Neuronal stem cell (in vitro differentiated cells): Measurements from ENCODE around the gene INAFM1.
A peak's percentile ranks its signal among the peaks of the same experiment; 100 is the strongest.

Experiments
- DNase-seq: peaks from one replicate; pipeline ENCODE4 v3.0.0-alpha.2; 2013; ENCODE audit warnings: low spot score
- H2AFZ ChIP-seq: one replicate; pipeline ENCODE4 v1.6.1; 2013; ENCODE audit warnings: mild to moderate bottlenecking, low read length, inconsistent platforms
- H2AK5ac ChIP-seq: 2 replicates; pipeline ENCODE4 v1.6.1; 2013; ENCODE audit warnings: low read depth, mild to moderate bottlenecking, inconsistent platforms, low read length, moderate library complexity, mixed read lengths
- H2BK120ac ChIP-seq: 2 replicates; pipeline ENCODE4 v1.6.1; 2013; ENCODE audit warnings: low read depth, mild to moderate bottlenecking, inconsistent platforms, low read length, moderate library complexity, mixed read lengths
- H2BK12ac ChIP-seq: one replicate; pipeline ENCODE4 v1.6.1; 2013; ENCODE audit warnings: low read length, inconsistent platforms
- H2BK15ac ChIP-seq: 2 replicates; pipeline ENCODE4 v1.6.1; 2013; ENCODE audit warnings: mild to moderate bottlenecking, low read length, inconsistent platforms, mixed read lengths
- H2BK5ac ChIP-seq: one replicate; pipeline ENCODE4 v1.6.1; 2013; ENCODE audit warnings: inconsistent platforms, mild to moderate bottlenecking, low read length, moderate library complexity
- H3K14ac ChIP-seq: one replicate; pipeline ENCODE4 v1.6.1; 2013; ENCODE audit warnings: low read length, inconsistent platforms
- H3K18ac ChIP-seq: 2 replicates; pipeline ENCODE4 v1.6.1; 2013; ENCODE audit warnings: low read length, inconsistent platforms
- H3K23ac ChIP-seq: 2 replicates; pipeline ENCODE4 v1.6.1; 2013; ENCODE audit warnings: low read depth, mild to moderate bottlenecking, mixed read lengths, low read length, inconsistent platforms; ENCODE audit not compliant: poor library complexity
- H3K27ac ChIP-seq: replicated peaks from 3 replicates; pipeline ENCODE4 v1.5.1; 2013; ENCODE audit warnings: low read length, inconsistent platforms
- H3K27me3 ChIP-seq, 3 experiments: 2 replicates each; pipeline ENCODE4 v1.6.1; 2013; ENCODE audit warnings: low read length in 3 of 3, mild to moderate bottlenecking in 2 of 3, inconsistent platforms in 1 of 3, low read depth in 1 of 3, mixed read lengths in 1 of 3, moderate library complexity in 1 of 3; ENCODE audit not compliant: control insufficient read depth in 3 of 3, insufficient read depth in 3 of 3
- H3K36me3 ChIP-seq, 2 donors: replicated peaks in 1 of 2; 2 replicates each; pipeline ENCODE4 v1.6.1; 2013; ENCODE audit warnings: low read length in 2 of 2; ENCODE audit not compliant: control insufficient read depth in 2 of 2, insufficient read depth in 2 of 2
- H3K4ac ChIP-seq: 2 replicates; pipeline ENCODE4 v1.6.1; 2013; ENCODE audit warnings: inconsistent platforms, mild to moderate bottlenecking, low read length, moderate library complexity
- H3K4me1 ChIP-seq, 2 donors: 1 replicate in 1 of 2; 2 replicates in 1 of 2; pipeline ENCODE4 v1.6.1; 2013; ENCODE audit warnings: low read length in 2 of 2, low read depth in 1 of 2; ENCODE audit not compliant: control insufficient read depth in 2 of 2, insufficient read depth in 1 of 2
- H3K4me2 ChIP-seq: one replicate; pipeline ENCODE4 v1.6.1; 2013; ENCODE audit warnings: mild to moderate bottlenecking, low read length, inconsistent platforms; ENCODE audit not compliant: insufficient read depth, poor library complexity, severe bottlenecking
- H3K4me3 ChIP-seq, 2 donors: 2 replicates each; pipeline ENCODE4 v1.5.1; 2013; ENCODE audit warnings: low read length in 2 of 2, mild to moderate bottlenecking in 2 of 2, inconsistent platforms in 1 of 2, moderate library complexity in 1 of 2
- H3K79me1 ChIP-seq: one replicate; pipeline ENCODE4 v1.6.1; 2013; ENCODE audit warnings: low read depth, mild to moderate bottlenecking, inconsistent platforms, low read length, moderate library complexity
- H3K9ac ChIP-seq: one replicate; pipeline ENCODE4 v1.6.1; 2013; ENCODE audit warnings: mild to moderate bottlenecking, low read depth, low read length, inconsistent platforms; ENCODE audit not compliant: poor library complexity
- H3K9me3 ChIP-seq, 2 donors: replicated peaks in 1 of 2; 2 replicates each; pipeline versions ENCODE3 to v1.6.1; 2013; ENCODE audit warnings: low read length in 2 of 2, mild to moderate bottlenecking in 2 of 2, inconsistent platforms in 1 of 2, low read depth in 1 of 2, mixed read lengths in 1 of 2, moderate library complexity in 1 of 2; ENCODE audit not compliant: control insufficient read depth in 2 of 2, insufficient read depth in 1 of 2
- H4K8ac ChIP-seq: one replicate; pipeline ENCODE4 v1.6.1; 2013; ENCODE audit warnings: low read depth, mild to moderate bottlenecking, inconsistent platforms, low read length, moderate library complexity
- H4K91ac ChIP-seq: one replicate; pipeline ENCODE4 v1.6.1; 2013; ENCODE audit warnings: low read length, low read depth, mild to moderate bottlenecking, inconsistent platforms; ENCODE audit not compliant: poor library complexity
- WGBS, 2 donors: extraction: QIAGEN DNeasy Blood & Tissue Kit; methylation state at CpG; one replicate each; pipeline ENCODE4 v1.1.7; 2013; ENCODE audit warnings: missing lambda C conversion rate in 2 of 2, mixed read lengths in 1 of 2; ENCODE audit not compliant: insufficient read length in 2 of 2, insufficient replicate concordance in 1 of 2; ENCODE audit errors: extremely low coverage in 2 of 2; 5-methylcytosine and 5-hydroxymethylcytosine counted together

INAFM1 gene

GRCh38 chr19:47303966-47304365, 29.3 kb downstream of the INAFM1 start:
- no peak overlapping the region for H2AK5ac ChIP-seq
- H3K23ac ChIP-seq = no peak overlapping the region
- H3K9me3 ChIP-seq = no peaks in the 10 kb centered on the region
- no peak overlapping the region for H3K4me3 ChIP-seq
- H4K91ac ChIP-seq = no peak overlapping the region
- no peak overlapping the region for H4K8ac ChIP-seq
- no peak overlapping the region for H3K18ac ChIP-seq
- no peaks in the 10 kb centered on the region for H3K4me1 ChIP-seq
- H2BK5ac ChIP-seq = no peak overlapping the region
- no peak overlapping the region for H3K14ac ChIP-seq
- H3K36me3 ChIP-seq = no peaks in the 10 kb centered on the region
- no peak overlapping the region for H3K4me2 ChIP-seq
- no peak overlapping the region for H2BK15ac ChIP-seq
- H3K27me3 ChIP-seq = no peaks in the 10 kb centered on the region
- no peak overlapping the region for H2BK120ac ChIP-seq
- no peak overlapping the region for H3K27ac ChIP-seq
- H3K79me1 ChIP-seq = no peaks in the 10 kb centered on the region
- no peak for DNase-seq
- no peak overlapping the region for H2BK12ac ChIP-seq
- H2AFZ ChIP-seq = no peak overlapping the region
- no peak overlapping the region for H3K9ac ChIP-seq
- H3K4ac ChIP-seq = no peak overlapping the region
- no CpG with 5 or more reads among the region's 6 CpGs for WGBS, 2 donors

- Histone ChIP-seq H3K18ac (no peak overlapping the region), H3K9ac (no peak overlapping the region), H2BK12ac (no peak overlapping the region), H4K91ac (no peak overlapping the region), H3K27me3 (no peaks in the 10 kb centered on the region), H3K79me1 (no peaks in the 10 kb centered on the region), H3K4me2 (no peak overlapping the region), H3K36me3 (no peaks in the 10 kb centered on the region), H3K23ac (no peak overlapping the region), H2BK120ac (no peak overlapping the region), H2AFZ (no peak overlapping the region), H3K4ac (no peak overlapping the region), H2BK5ac (no peak overlapping the region), H2BK15ac (no peak overlapping the region), H2AK5ac (no peak overlapping the region), H4K8ac (no peak overlapping the region), H3K27ac (no peak overlapping the region), H3K4me1 (no peaks in the 10 kb centered on the region), H3K9me3 (no peaks in the 10 kb centered on the region), H3K14ac (no peak overlapping the region), H3K4me3 (no peak overlapping the region)
- no CpG with 5 or more reads among the region's 14 CpGs for WGBS, 2 donors
- peak; percentile 59 for DNase-seq
Observed at GRCh38 chr19:47305309-47305751, 30.6 kb downstream of the INAFM1 start.

DNA sequence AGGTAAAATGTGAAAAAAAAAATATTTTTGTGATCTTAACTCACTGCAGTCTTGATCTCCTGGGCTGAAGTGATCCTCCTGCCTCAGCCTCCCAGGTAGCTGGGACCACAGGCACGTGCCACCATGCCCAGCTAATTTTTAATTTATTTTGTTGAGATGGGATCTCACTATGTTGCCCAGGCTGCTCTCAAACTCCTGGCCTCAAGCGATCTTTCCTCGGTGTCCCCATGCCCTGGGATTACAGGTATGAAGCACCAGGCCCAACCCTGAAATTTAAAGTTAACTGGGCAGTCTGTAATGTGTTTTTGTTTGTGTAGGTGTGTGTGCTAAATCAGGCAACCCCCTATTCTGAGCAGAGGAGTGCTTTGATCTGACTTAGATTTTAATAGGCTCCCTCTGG, 31.6 kb downstream of the INAFM1 start:
- no peak overlapping the region for H4K8ac ChIP-seq
- no peak overlapping the region for H3K4me3 ChIP-seq
- H3K23ac ChIP-seq = no peak overlapping the region
- no peak overlapping the region for H2AFZ ChIP-seq
- no peaks in the 10 kb centered on the region for H3K4me1 ChIP-seq
- DNase-seq = no peak
- no peak overlapping the region for H4K91ac ChIP-seq
- no peak overlapping the region for H2AK5ac ChIP-seq
- no peak overlapping the region for H2BK15ac ChIP-seq
- no CpG with 5 or more reads among the region's 3 CpGs for WGBS, 2 donors
- no peak overlapping the region for H2BK5ac ChIP-seq
- no peaks in the 10 kb centered on the region for H3K9me3 ChIP-seq
- no peak overlapping the region for H3K4ac ChIP-seq
- no peak overlapping the region for H2BK12ac ChIP-seq
- H3K27me3 ChIP-seq = no peaks in the 10 kb centered on the region
- H3K4me2 ChIP-seq = no peak overlapping the region
- H3K79me1 ChIP-seq = no peaks in the 10 kb centered on the region
- no peak overlapping the region for H3K18ac ChIP-seq
- no peak overlapping the region for H3K27ac ChIP-seq
- no peak overlapping the region for H3K9ac ChIP-seq
- H2BK120ac ChIP-seq = no peak overlapping the region
- no peak overlapping the region for H3K14ac ChIP-seq
- no peaks in the 10 kb centered on the region for H3K36me3 ChIP-seq

- no peak overlapping the region for H3K4me2 ChIP-seq
- H3K27ac ChIP-seq = no peak overlapping the region
- H2BK120ac ChIP-seq = no peak overlapping the region
- H3K27me3 ChIP-seq = no peaks in the 10 kb centered on the region
- H2AFZ ChIP-seq = no peak overlapping the region
- H4K91ac ChIP-seq = no peak overlapping the region
- WGBS, 2 donors = no CpG with 5 or more reads among the region's 8 CpGs
- no peaks in the 10 kb centered on the region for H3K4me1 ChIP-seq
- H2BK5ac ChIP-seq = no peak overlapping the region
- no peak overlapping the region for H2AK5ac ChIP-seq
- no peak overlapping the region for H3K18ac ChIP-seq
- no peak overlapping the region for H3K9ac ChIP-seq
- no peak overlapping the region for H3K4ac ChIP-seq
- H2BK12ac ChIP-seq = no peak overlapping the region
- no peak for DNase-seq
- H2BK15ac ChIP-seq = no peak overlapping the region
- H3K4me3 ChIP-seq = no peak overlapping the region
- H3K79me1 ChIP-seq = no peaks in the 10 kb centered on the region
- H3K9me3 ChIP-seq = no peaks in the 10 kb centered on the region
- H3K14ac ChIP-seq = no peak overlapping the region
- no peaks in the 10 kb centered on the region for H3K36me3 ChIP-seq
- no peak overlapping the region for H3K23ac ChIP-seq
- no peak overlapping the region for H4K8ac ChIP-seq
Observed at GRCh38 chr19:47309038-47309437, 34.4 kb downstream of the INAFM1 start.
